Forelimb muscle (tissue), 1 donor: ENCODE results near the gene EFHB. TPM values are rescaled to one million over a fixed set of nuclear protein-coding genes. Genes with fewer than 3 reads are reported as not detected.
"Not testable (repeated sequence)": the region's sequence is repeated elsewhere in the genome, so short reads cannot be mapped to it uniquely, and the experiment has no call there.

Experiments
- DNase-seq: peaks from one replicate; pipeline ENCODE4 v3.0.0-alpha.2; 2013; ENCODE audit warnings: low read depth
- polyA plus RNA-seq: library from polyadenylated mRNA; unstranded; fragments of 120-200 nt; gene quantifications from one replicate; pipeline ENCODE4 v1.2.1, GENCODE V29; 2013; ENCODE audit not compliant: insufficient read length

Gene EFHB, protein sequence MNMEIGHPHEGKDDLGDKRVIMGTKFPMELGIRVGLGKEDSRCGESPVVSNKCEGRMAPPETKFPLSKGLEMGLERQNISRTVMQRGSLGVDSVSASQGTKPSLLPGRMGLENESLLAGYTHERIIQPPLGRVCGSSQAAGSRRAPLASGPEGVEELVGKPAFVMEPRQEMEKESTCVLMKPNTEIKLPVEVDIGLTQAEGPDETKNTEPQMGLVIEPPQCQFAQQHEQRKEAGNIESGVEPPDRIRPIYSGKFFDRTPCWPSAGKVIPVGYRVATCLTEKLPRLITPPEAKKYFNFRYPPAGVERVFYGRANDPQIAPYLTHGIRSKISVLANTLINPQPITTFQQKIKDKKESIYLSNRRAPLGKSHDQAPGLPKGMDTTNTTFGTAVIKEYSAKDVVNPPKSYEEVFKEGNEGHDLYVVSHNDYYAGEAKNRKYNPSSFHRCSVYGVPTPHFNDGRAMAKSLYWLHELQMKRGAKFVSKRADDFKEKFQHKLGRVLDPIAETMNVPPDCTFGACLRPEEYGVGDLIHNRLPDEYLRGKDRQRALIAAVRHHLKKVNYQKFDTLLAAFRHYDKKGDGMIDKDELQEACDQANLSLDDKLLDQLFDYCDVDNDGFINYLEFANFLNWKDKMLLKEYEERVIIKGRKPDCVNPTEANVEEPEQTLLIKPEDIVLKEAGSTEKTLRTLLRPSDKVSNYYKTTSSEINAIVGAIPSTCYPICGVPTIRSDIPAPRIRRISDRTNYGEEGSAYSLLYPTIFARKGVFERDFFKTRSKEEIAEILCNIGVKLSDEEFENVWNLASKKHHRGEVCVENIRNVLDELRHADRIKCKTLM
- 0.66 TPM for polyA plus RNA-seq

DNA sequence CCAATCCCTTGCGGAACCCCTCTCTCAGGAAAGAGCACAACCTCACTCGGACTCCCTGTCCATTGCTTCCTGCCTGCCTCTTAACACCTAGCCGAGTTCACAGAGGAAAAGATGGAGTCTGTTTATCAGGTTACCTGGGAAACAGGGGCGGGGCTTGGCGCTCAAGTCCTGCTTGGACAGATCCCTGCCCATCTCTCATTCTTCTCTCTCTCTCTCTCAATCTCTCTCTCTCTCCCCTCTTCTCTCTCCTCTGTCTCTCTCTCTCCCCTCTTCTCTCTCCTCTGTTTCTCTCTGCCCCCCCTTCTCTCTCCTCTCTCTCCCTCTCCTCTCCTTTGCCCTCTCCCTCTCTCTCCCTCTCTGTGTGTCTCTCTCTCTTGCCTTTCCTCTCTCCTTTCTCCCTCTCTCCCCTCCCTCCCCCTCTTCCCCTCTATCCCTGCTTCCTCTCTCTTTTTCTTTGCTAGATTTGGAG, at the start of gene EFHB:
Gene EFHB (minus strand): TSS at position 120 of the 469 bp plus-strand sequence. CDS start 199 bp downstream, outside the sequence.
- DNase-seq: no peak

DNA sequence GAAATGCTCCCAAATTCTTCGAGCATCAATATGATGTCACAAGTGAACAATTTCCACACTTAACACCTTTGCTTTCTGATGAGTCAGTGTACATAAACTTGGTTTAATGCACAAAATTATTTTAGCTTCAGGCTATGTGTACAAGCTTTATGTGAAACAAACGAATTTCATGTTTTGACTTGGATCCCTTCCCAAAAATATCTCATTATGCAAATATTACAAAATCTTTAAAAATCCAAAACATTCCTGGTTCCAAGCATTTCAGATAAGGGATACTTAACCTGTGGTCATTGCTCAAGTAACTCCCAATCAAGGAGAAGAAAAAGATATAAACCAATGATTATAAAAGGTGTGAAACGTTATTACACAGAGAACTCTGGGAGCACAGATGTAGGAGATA, 38.0 kb upstream of the EFHB start:
- DNase-seq: no peak

DNA sequence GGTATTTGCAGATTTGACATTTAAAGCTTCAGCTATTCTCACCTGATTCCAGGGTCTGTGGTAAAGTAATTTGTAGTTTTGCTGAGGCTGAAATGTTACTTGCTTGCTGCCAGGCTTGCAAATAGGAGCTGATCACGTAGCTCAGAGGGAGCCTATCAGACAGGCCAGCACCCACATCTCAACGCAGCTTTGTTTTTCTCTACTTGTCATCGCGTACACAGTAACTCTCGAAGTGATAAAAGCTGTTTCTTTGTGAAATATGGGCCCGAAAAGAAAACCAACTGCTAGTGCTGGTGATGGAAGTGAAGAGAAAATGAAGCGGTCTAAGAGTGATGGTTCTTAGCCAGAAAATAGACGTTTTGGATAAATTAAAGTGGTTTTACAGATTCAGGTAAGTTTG, 36.3 kb upstream of the EFHB start:
- no peak for DNase-seq

DNA sequence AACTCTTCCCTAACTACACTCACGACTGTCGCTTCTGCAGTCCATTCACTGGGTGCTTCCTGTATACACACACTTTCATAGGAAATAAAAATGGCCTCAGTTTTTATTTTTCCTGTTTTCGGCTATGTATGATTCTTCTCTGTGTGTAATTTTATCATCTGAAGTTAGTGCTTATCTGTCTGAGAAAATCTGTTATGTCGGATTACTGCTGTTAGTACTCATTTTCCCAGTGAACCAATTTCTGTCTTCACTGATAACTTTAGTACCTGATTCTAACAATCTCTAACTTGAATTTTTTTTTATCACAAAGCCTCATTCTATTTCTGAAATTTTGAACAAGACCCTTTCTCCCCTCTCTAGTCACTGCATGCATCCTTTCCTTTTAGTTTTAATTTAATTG, 33.8 kb upstream of the EFHB start:
- DNase-seq: no peak

DNA sequence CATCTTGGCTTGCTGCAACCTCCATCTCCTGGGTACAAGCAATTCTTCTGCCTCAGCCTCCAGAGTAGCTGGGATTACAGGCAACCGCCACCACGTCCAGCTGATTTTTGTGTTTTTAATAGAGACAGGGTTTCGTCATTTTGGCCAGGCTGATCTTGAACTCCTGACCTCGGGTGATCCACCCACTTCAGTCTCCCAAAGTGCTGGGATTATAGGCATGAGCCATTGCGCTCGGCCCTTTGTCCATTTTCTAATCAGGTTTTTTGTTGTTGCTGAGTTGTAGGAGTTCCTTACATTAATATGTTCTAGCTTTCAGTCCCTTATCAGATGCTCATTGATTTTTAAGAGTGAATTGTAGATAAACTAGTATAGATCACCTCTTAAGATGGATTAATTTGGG, 33.2 kb upstream of the EFHB start:
- no peak for DNase-seq

DNA sequence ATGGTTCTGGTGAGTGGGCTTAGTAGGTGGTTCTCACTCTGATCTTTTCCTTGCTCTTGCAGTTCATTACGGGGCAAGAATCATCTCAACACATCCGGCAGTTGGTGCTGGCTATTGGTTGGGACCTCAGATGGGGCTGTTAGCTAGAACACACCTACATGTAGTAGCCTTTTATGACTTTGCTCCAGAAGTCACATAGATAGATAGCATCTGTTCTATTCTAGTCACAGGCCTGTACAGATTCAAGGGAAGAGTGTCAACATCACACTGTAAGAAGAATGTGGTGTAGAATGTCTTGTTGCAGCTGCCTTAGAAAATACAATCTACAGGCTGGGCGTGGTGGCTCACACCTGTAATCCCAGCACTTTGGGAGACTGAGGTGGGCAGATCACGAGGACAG, 27.9 kb upstream of the EFHB start:
- DNase-seq: no peak

DNA sequence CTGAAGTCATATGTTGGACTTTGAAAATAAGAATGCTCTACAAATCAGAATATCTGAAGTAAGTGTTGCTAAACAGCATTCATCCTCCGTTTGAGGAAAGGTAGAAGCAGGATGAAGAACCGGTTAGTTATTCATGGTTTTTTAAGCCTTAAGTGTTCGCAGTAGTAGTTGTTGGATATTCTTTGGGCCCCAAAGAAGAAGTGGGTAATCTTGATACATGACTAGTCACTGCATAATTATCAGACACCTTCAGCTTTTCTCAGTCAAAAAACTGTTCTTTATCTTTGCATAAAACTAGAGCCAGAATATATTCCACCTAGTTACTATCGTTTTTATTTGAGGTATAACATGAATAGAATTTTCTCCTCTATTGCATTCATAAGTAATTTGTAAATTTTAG, 26.7 kb upstream of the EFHB start:
- DNase-seq: no peak

DNA sequence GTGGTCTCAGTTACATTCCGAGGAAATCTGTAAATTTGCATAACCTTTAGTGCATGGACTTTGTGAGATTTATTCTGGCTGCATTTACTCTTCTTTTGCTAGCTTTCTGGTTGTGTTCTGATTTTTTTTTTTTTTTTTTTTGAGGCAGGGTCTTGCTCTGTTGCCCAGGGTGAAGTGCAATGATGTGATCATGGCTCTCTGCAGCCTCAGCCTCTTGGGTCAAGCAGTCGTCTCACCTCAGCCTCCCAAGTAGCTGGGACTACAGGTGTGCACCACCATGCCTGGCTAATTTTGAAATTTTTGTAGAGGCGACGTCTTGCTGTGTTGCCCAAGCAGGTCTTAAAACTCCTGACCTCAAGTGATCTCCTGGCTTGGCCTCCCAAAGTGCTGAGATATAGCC, 25.5 kb upstream of the EFHB start:
- DNase-seq: no peak

DNA sequence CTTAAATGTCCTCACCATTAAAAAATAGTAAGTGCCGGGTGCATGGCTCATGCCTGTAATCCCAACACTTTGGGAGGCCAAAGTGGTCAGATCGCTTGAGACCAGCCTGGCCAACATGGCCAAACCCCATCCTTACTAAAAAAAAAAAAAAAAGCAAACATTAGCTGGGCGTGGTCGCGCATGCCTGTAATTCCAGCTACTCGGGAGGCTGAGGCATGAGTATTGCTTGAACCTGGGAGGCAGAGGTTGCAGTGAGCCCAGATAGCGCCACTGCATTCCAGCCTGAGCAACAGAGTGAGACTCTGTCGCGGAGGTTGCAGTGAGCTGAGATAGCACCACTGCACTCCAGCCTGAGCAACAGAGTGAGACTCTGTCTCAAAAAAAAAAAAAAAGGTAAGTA, 23.3 kb upstream of the EFHB start:
- not testable (repeated sequence) for DNase-seq

DNA sequence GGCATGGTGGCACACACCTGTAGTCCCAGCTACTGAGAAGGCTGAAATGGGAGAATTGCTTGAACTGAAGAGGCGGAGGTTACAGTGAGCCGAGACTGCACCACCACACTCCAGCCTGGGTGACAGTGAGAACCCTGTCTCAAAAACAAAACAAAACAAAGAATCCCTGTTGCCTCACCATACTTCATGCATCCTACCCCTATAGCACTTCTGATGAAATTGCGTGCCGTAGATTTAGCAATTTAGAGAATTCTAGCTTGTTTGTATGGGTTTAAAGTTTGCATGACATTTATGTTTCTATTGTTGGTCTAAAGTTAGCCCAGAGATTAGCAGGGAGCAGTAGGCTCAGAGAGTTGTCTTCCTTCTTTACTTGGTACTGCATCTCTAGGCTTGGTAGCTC, 20.7 kb upstream of the EFHB start:
- DNase-seq: no peak

DNA sequence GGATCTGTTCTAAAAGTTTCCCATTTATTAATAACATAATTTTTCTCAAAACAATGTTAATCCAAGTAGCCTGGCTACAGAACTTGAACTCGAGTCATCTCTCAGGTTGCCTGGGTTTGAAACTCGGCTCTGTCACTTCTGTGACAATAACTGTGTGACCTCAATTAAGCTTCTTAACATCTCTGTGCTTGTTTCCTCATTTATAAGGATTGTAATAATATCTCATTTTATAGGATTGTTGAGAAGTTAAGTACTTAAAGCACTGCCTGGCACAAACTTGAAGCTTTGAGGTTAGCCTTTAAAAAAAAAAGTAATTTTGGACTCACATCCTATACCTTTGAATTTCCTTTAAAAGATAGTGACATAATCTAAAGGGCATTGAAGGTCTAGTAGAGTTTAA, 16.3 kb upstream of the EFHB start:
- no peak for DNase-seq

DNA sequence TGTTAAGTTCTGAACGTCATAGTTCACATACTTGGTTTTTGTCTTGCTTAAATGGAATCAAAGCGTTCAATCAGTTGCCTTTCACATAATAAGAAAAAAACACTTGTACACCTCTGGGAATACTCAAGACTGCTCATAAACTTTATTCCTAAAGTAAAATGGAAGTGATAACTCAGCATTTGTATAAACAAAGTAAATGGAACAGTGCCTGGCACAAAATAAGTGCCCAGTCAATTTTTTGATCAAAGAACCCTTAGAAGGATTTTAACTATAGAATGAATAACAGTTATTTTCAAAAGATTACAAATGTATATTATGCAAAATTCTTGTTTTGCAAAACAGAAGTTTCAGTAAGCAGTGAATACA, 14.2 kb upstream of the EFHB start:
- no peak for DNase-seq

DNA sequence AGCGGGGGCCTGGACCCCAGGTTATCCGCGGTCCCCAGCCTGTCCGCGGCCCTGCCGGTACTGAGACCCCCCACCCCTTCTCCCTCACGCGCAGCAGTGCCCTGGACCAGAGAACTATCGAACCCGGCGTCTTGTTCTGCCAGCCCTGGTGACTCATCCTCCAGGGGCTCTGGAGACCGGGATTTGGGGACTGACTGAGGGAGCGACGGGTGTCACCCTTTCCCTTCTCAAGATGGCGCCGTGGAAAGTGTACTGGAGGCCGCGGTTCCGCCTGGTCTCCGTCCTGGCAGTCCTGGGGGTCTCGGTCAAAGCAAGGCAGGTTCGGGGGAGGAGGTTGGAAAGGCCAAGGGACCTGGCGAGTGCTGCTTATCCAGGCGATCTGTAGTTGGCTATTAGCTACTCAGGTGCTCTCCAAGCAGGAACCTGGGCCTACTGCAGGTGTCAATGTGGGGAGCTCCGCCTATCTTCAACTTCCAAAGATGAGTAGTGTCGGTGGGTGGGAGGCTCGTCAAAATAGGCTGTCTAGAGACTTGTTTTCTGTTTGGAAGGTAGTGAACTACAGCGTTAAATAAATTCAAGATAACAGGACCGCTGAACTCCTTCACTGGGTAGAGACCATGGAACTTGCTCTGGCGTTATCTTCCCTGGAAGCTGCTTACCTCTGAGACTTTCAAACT, 13.7 kb upstream of the EFHB start:
- no peak for DNase-seq

DNA sequence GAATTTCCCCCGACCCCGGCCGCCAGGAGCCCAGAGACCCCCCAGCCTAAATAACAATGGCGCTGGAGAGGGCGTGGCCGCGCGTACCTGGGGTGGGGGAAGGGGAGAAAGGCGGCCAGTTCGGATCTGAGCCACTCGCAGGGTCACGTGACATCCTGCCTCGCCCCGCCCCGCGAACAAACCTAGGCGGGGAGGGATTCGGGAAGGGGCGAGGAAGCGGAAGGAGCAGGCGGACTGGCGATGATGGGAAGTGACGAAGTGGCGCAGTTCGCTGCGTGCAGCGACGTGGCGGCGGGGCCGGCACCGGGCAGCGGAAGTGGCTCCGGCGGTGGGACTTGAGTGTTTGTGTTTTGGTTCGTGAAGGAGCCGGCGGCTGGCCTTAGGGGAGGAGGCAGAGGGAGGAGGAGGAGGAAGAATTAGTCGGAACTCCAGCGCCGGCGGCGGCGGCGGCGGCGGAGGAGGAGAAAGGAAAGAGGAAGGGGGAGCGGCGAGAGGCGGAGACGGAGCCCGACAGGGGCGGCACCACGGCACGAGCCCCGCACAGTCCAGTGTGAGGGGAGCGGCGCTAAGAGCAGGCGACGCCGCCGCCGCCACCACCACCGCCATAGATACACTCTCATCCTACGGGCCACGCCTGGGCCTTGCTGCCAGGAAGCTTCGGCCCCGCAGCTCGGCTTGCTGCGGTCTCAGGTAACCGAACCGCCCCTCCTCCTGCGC, 13.0 kb upstream of the EFHB start, which contains the start of gene RAB5A:
Gene RAB5A (plus strand): TSS at position 266 of the 717 bp plus-strand sequence. CDS start 3,802 bp downstream, outside the sequence.
- peak; percentile 92 for DNase-seq

DNA sequence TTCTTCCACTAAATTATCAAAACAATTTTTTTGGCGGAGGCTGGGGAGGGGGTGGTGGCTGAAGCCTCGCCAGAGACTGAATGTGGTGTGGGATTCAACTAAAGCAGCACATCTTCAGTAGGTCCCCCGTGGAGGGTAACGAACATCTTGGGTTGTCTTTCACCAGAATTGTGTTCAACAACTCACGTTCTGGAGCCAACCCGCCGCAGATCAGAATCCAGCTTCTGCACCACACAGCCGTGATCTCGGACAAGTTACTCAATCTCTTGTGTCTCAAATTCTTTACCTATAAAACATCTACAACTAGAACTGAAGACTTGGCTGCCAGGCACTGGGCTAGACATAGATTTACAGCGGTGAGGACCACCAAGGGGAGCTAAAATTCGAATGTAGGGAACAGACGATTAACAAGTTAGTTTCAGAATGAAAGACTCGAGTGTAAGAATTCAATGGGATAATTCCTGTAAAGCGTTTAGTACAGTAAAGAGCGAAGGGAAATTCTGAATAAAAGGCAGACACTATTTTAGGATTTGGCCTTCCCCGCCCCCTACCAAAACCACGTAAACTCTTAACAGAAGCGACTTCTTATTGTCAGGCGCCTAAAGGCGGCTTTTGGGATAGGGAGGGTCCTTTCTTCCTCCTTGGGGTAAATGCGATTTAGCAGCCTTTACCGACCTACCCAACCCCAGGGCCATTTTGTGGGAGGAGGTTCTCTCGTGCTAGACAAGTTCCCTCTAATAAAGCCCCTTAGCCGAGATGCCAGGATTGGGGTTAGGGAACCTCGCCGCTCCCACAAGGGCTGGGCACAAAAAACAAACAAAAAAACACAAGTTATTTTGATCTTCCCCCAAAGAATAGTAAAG, 12.2 kb upstream of the EFHB start:
- no peak for DNase-seq

DNA sequence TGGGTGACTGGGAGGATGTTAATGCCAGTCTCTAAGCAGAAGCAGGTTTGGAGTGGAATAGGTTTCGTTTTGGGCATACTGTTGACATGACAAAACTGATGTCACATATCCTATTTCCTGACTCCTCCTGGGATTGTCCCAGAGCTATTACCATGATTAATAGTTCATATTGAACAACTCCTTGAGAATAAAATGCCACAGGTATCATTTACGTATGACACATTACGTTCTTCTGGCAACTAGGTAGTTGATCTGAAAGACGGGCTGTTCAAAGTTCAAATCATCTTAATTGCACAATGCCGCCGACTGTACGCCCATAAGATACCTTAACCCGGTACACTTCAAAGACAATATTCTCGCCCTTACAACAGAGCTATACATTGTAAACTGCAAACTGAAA, 11.5 kb upstream of the EFHB start:
- no peak for DNase-seq

DNA sequence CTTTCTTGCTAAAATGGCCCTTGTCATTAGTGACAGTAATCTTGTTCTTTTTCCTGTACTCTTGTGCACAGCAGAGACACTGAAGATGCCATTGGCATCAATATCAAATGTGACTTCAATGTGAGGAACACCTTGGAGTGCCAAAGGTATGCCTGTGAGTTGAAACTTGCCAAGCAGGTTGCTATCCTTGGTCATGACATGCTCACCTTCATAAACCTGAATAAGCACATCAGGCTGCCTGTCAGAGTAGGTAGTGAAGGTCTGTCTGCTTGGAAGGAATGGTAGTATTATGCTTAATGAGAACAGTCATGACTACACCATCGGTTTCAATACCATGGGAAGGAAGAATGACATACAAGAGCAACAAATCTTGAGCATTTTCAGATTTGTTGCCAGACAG, 6.6 kb upstream of the EFHB start:
- DNase-seq: no peak

DNA sequence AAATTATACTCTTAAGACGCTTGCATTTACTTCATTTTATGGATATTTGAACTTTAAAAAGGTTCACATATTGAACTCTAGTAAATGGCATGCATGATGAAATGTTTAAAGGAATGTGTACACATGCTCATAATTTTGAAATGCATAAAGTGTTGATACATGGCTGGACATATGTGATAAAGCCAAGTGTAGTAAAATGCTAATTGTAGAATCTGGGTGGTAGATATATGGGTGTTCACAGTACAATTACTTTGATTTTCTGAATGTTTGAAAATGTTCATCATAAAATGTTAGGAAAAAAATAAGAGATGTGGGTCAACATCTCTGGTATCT, 4.2 kb upstream of the EFHB start:
- DNase-seq: no peak

DNA sequence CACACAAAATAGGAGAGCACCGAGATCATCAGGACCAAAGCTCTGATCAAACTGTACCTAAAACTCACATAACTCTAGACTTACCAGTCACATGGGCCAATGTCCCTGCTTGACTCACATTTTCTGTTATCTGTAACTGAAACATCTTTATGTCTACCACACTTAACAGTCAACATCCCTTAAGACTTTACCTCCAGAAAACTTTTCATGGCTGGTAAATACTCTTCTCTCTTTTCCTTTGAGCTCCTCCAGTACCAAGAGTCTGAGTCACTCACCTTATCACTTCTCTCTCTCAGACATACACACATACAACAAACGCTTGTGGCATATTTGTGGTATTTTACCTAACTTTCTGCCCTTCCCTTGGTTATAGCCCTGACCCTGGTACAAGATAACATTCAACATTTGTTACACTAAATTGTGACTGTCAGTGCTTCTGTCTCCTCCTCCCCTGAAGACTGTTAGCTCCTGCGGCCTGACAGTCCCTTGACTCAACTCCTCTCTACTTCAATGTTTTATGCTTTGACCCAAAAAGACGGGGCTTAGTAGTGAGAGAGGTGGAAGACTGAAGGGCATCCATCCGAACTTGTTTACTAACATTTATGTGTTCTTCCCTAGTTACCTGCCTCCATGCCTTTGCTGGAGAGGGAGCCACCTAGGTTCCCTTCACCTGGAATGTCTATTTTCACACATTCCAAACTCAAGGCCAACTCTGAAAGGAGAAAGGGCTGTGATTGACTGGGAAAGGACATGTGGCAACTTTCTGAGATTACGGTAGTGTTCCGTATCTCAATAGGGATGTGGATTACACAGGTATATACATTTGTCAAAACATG, 3.7 kb upstream of the EFHB start:
- DNase-seq: no peak

DNA sequence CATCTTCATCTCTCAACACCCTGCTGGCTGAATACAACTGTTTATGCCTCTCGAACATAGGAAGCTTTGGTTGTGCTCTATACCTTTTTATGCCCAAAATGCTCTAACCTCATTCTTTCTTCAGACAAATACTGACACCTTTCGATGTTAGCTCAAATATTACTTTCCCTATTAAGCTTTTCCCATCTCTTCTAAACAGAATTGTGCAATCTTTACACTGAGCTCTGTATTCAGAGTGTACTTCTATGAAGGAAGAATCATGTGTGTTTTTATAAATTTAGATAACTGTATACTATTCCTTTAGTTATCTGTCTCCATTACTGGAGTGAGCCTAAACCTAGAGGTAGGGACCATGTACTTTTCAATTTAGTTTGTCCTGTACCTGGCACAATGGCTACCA, 1.6 kb downstream of the EFHB start:
- no peak for DNase-seq
